Measurements from ENCODE around the gene FZD8.

The FZD8 gene

GRCh38 chr10:35600193-35600592 is 41.9 kb downstream of the FZD8 start:
- DNase-seq: no peak

GRCh38 chr10:35598379-35598778 is 43.7 kb downstream of the FZD8 start:
- DNase-seq: no peak

- DNase-seq: no peak
Observed at GRCh38 chr10:35595106-35595505, 47.0 kb downstream of the FZD8 start.

- no peak for DNase-seq
Observed at GRCh38 chr10:35594115-35595079, 47.7 kb downstream of the FZD8 start.

- DNase-seq: no peak
Observed at GRCh38 chr10:35592441-35592840, 49.7 kb downstream of the FZD8 start.

- DNase-seq: no peak
Observed at GRCh38 chr10:35588836-35589235, 53.3 kb downstream of the FZD8 start.
